Neural cell (in vitro differentiated cells): ENCODE measurements around the gene KLHDC7B. TPM values are rescaled to one million over a fixed set of nuclear protein-coding genes. Genes with fewer than 3 reads are reported as not detected.

ENCODE experiments used
- H2AFZ ChIP-seq: fragments of 200-600, 300-800 bp; sonication (generic), shearing (Covaris generic); 2 replicates; pipeline ENCODE4 v1.6.0; 2014; ENCODE audit warnings: low read depth, mild to moderate bottlenecking, antibody characterized with exemption, low read length, moderate library complexity
- H3F3A ChIP-seq: fragments of 200-600 bp; shearing (Covaris generic); 2 replicates; pipeline ENCODE4 v1.6.1; 2016; ENCODE audit warnings: mild to moderate bottlenecking, moderate library complexity, mixed read lengths, antibody characterized with exemption, low read length; ENCODE audit not compliant: insufficient read depth, poor library complexity, severe bottlenecking
- H3K27ac ChIP-seq: fragments of 200-600, 300-800 bp; sonication (generic), shearing (Covaris generic); 2 replicates; pipeline ENCODE4 v1.5.1; 2014; ENCODE audit warnings: mild to moderate bottlenecking, low read length, moderate library complexity
- H3K27me3 ChIP-seq: fragments of 300-800, 200-600 bp; sonication (generic), shearing (Covaris generic); 2 replicates; pipeline ENCODE4 v1.6.0; 2014; ENCODE audit warnings: mild to moderate bottlenecking, low read depth, low read length, moderate library complexity; ENCODE audit not compliant: insufficient read depth
- H3K36me3 ChIP-seq: fragments of 300-800, 200-600 bp; sonication (generic), shearing (Covaris generic); 2 replicates; pipeline ENCODE4 v1.5.1; 2014; ENCODE audit warnings: mild to moderate bottlenecking, antibody characterized with exemption, low read length, moderate library complexity; ENCODE audit not compliant: insufficient read depth
- H3K4me2 ChIP-seq: fragments of 300-800, 200-600 bp; sonication (generic), shearing (Covaris generic); 2 replicates; pipeline ENCODE4 v1.6.0; 2014; ENCODE audit warnings: mild to moderate bottlenecking, low read length
- H3K4me3 ChIP-seq: fragments of 300-800, 200-600 bp; sonication (generic), shearing (Covaris generic); 2 replicates; pipeline ENCODE4 v1.5.1; 2014; ENCODE audit warnings: mild to moderate bottlenecking, low read length, moderate library complexity
- H3K79me2 ChIP-seq: fragments of 200-600 bp; shearing (Covaris generic); replicated peaks from 2 replicates; pipeline ENCODE4 v1.6.0; 2014; ENCODE audit warnings: mild to moderate bottlenecking, low read length, moderate library complexity; ENCODE audit not compliant: insufficient read depth
- H3K9ac ChIP-seq: fragments of 300-800, 200-600 bp; sonication (generic), shearing (Covaris generic); 2 replicates; pipeline ENCODE4 v1.6.1; 2016; ENCODE audit warnings: mild to moderate bottlenecking, low read length, mixed read lengths
- H3K9me2 ChIP-seq: fragments of 200-600 bp; shearing (Covaris generic); 2 replicates; pipeline ENCODE4 v1.6.1; 2016; ENCODE audit warnings: mild to moderate bottlenecking, low read length, mixed read lengths; ENCODE audit not compliant: insufficient read depth
- H3K9me3 ChIP-seq: fragments of 200-600, 300-800 bp; sonication (generic), shearing (Covaris generic); 2 replicates; pipeline ENCODE4 v1.6.1; 2016; ENCODE audit warnings: mild to moderate bottlenecking, mixed run types, low read length, moderate library complexity, mixed read lengths
- H4K20me1 ChIP-seq: fragments of 200-600 bp; shearing (Covaris generic); 2 replicates; pipeline ENCODE4 v1.6.1; 2016; ENCODE audit warnings: mild to moderate bottlenecking, mixed run types; ENCODE audit not compliant: insufficient read depth
- CTCF ChIP-seq: fragments of 450-650 bp; IDR thresholded peaks from 2 replicates; pipeline ENCODE4 v1.5.1; 2014; ENCODE audit warnings: antibody characterized with exemption, mild to moderate bottlenecking, moderate library complexity; ENCODE audit not compliant: poor library complexity, severe bottlenecking
- EP300 ChIP-seq: fragments of 450-650 bp; conservative IDR thresholded peaks from 2 replicates; pipeline ENCODE4 v1.6.1; 2014; ENCODE audit warnings: antibody characterized with exemption, mild to moderate bottlenecking, moderate library complexity; ENCODE audit not compliant: poor library complexity, severe bottlenecking
- EZH2 ChIP-seq: fragments of 200-600, 300-800 bp; shearing (Covaris generic), sonication (generic); IDR thresholded peaks from 2 replicates; pipeline ENCODE4 v1.6.1; 2014; ENCODE audit warnings: antibody characterized with exemption, low read length, borderline replicate concordance, mild to moderate bottlenecking; ENCODE audit not compliant: insufficient read depth, poor library complexity, severe bottlenecking
- MXI1 ChIP-seq: fragments of 450-650 bp; conservative IDR thresholded peaks from 2 replicates; pipeline ENCODE4 v1.6.1; 2014; ENCODE audit warnings: antibody characterized with exemption, mild to moderate bottlenecking; ENCODE audit not compliant: poor library complexity, severe bottlenecking
- POLR2AphosphoS5 ChIP-seq: IDR thresholded peaks from 2 replicates; pipeline ENCODE4 v1.6.1; 2012
- RAD21 ChIP-seq: fragments of 450-650 bp; conservative IDR thresholded peaks from 2 replicates; pipeline ENCODE4 v1.6.1; 2014; ENCODE audit warnings: antibody characterized with exemption, mild to moderate bottlenecking, moderate library complexity
- REST ChIP-seq: IDR thresholded peaks from 2 replicates; pipeline ENCODE4 v1.6.1; 2012; ENCODE audit warnings: borderline replicate concordance
- SMC3 ChIP-seq: fragments of 450-650 bp; conservative IDR thresholded peaks from 2 replicates; pipeline ENCODE4 v1.6.1; 2014; ENCODE audit warnings: antibody characterized with exemption, mild to moderate bottlenecking, moderate library complexity; ENCODE audit not compliant: poor library complexity
- TAF1 ChIP-seq: IDR thresholded peaks from 2 replicates; pipeline ENCODE4 v1.6.1; 2012; ENCODE audit warnings: low read depth
- polyA plus RNA-seq: library from polyadenylated mRNA; depleted of rRNA; stranded (reverse); fragments of >200 nt; gene quantifications from 2 replicates; pipeline ENCODE4 v1.2.3, GENCODE V29; 2014

Gene KLHDC7B
- polyA plus RNA-seq, 1 donor from 2014 or later: not detected

- H3K27me3 ChIP-seq: no peaks in the 10 kb centered on the region
- H3K9ac ChIP-seq: no peak overlapping the region
- no peaks in the 10 kb centered on the region for H3K9me3 ChIP-seq
- no peak overlapping the region for H3K27ac ChIP-seq
- H3K4me3 ChIP-seq: no peak overlapping the region
- H3F3A ChIP-seq: no peaks in the 10 kb centered on the region
- peaks cover 4% of the 10 kb centered on the region for H3K36me3 ChIP-seq
- no peaks in the 10 kb centered on the region for H3K9me2 ChIP-seq
- TF ChIP-seq EP300 (no peak), SMC3 (no peak), RAD21 (no peak), REST (no peak), EZH2 (no peak), MXI1 (no peak), POLR2AphosphoS5 (no peak), TAF1 (no peak), CTCF (no peak)
- H3K4me2 ChIP-seq: no peak overlapping the region
- no peak overlapping the region for H2AFZ ChIP-seq
- no peaks in the 10 kb centered on the region for H4K20me1 ChIP-seq
- no peaks in the 10 kb centered on the region for H3K79me2 ChIP-seq
These were observed 22.1 kb downstream of the KLHDC7B start for GRCh38 chr22:50567721-50568252.

- H3K4me2 ChIP-seq: no peak overlapping the region
- H4K20me1 ChIP-seq: no peaks in the 10 kb centered on the region
- H3K27me3 ChIP-seq: no peaks in the 10 kb centered on the region
- no peak overlapping the region for H3K27ac ChIP-seq
- H2AFZ ChIP-seq: no peak overlapping the region
- H3K36me3 ChIP-seq: peaks cover 4% of the 10 kb centered on the region
- H3F3A ChIP-seq: no peaks in the 10 kb centered on the region
- H3K9ac ChIP-seq: no peak overlapping the region
- H3K4me3 ChIP-seq: no peak overlapping the region
- H3K9me2 ChIP-seq: no peaks in the 10 kb centered on the region
- no peaks in the 10 kb centered on the region for H3K9me3 ChIP-seq
- TF ChIP-seq CTCF (no peak), MXI1 (no peak), EP300 (no peak), RAD21 (no peak), TAF1 (no peak), EZH2 (no peak), SMC3 (no peak), POLR2AphosphoS5 (no peak), REST (no peak)
- H3K79me2 ChIP-seq: no peaks in the 10 kb centered on the region
These were observed 22.9 kb downstream of the KLHDC7B start for GRCh38 chr22:50568626-50569025.
